Mucosa of rectum (tissue), 2 donors: Measurements from ENCODE around the gene NAXD.
"Not testable (repeated sequence)": the region's sequence is repeated elsewhere in the genome, so short reads cannot be mapped to it uniquely, and the experiment has no call there.

Source experiments
- H3K27ac ChIP-seq, 2 donors: one replicate each; pipeline ENCODE4 v1.7.0; 2013; ENCODE audit warnings: inconsistent platforms in 2 of 2, low read depth in 2 of 2, low read length in 2 of 2
- H3K27me3 ChIP-seq, 2 donors: one replicate each; pipeline ENCODE4 v1.7.0; 2013; ENCODE audit warnings: low read length in 2 of 2; ENCODE audit not compliant: control insufficient read depth in 2 of 2, insufficient read depth in 2 of 2
- H3K36me3 ChIP-seq, 2 donors: one replicate each; pipeline ENCODE4 v1.7.0; 2013; ENCODE audit warnings: low read length in 2 of 2; ENCODE audit not compliant: control insufficient read depth in 2 of 2, insufficient read depth in 2 of 2
- H3K4me1 ChIP-seq, 2 donors: one replicate each; pipeline ENCODE4 v1.7.0; 2013; ENCODE audit warnings: low read length in 2 of 2, mild to moderate bottlenecking in 1 of 2; ENCODE audit not compliant: control insufficient read depth in 2 of 2, insufficient read depth in 2 of 2
- H3K4me3 ChIP-seq, 2 donors: one replicate each; pipeline ENCODE4 v1.7.0; 2013; ENCODE audit warnings: low read length in 2 of 2
- H3K9ac ChIP-seq, 2 donors: one replicate each; pipeline ENCODE4 v1.7.0; 2013; ENCODE audit warnings: low read length in 2 of 2, low read depth in 1 of 2, mild to moderate bottlenecking in 1 of 2
- H3K9me3 ChIP-seq, 2 donors: one replicate each; pipeline ENCODE4 v1.7.0; 2013; ENCODE audit warnings: low read length in 2 of 2; ENCODE audit not compliant: control insufficient read depth in 2 of 2
- donor health status: healthy.
- donor health status: Normal muscosa, but diverticular disease.

NAXD gene

GRCh38 chr13:110627761-110628476, 12.6 kb downstream of the NAXD start:
- peaks cover 41 to 49% of the 10 kb centered on the region in 2 donors for H3K36me3 ChIP-seq
- H3K4me3 ChIP-seq, result no peak overlapping the region
- peaks cover 7 to 16% of the 10 kb centered on the region in 2 donors for H3K4me1 ChIP-seq
- no peak overlapping the region for H3K27ac ChIP-seq
- H3K27me3 ChIP-seq, result no peaks in the 10 kb centered on the region
- no peaks in the 10 kb centered on the region for H3K9me3 ChIP-seq
- H3K9ac ChIP-seq, result no peak overlapping the region

- peaks cover 7 to 16% of the 10 kb centered on the region in 2 donors for H3K4me1 ChIP-seq
- H3K27ac ChIP-seq, result peak overlapping the region in 1 of 2 donors; percentile 32
- H3K9ac ChIP-seq, result no peak overlapping the region
- no peaks in the 10 kb centered on the region for H3K9me3 ChIP-seq
- no peak overlapping the region for H3K4me3 ChIP-seq
- peaks cover 40 to 44% of the 10 kb centered on the region in 2 donors for H3K36me3 ChIP-seq
- H3K27me3 ChIP-seq, result no peaks in the 10 kb centered on the region
Observed at GRCh38 chr13:110628477-110628793, 13.1 kb downstream of the NAXD start.

- Histone ChIP-seq H3K9me3 (no peaks in the 10 kb centered on the region), H3K4me1 (peaks cover 7 to 16% of the 10 kb centered on the region in 2 donors), H3K9ac (no peak overlapping the region), H3K27ac (peak overlapping the region in 1 of 2 donors; percentile 32), H3K4me3 (no peak overlapping the region), H3K27me3 (no peaks in the 10 kb centered on the region), H3K36me3 (peaks cover 40 to 45% of the 10 kb centered on the region in 2 donors)
Observed at GRCh38 chr13:110628952-110629701, 13.8 kb downstream of the NAXD start.

- Histone ChIP-seq H3K36me3 (peaks cover 45 to 48% of the 10 kb centered on the region in 2 donors), H3K9me3 (no peaks in the 10 kb centered on the region), H3K4me3 (no peak overlapping the region), H3K9ac (no peak overlapping the region), H3K4me1 (peaks cover 7 to 16% of the 10 kb centered on the region in 2 donors), H3K27me3 (no peaks in the 10 kb centered on the region), H3K27ac (no peak overlapping the region)
Observed at GRCh38 chr13:110629735-110630134, 14.4 kb downstream of the NAXD start.

GRCh38 chr13:110630566-110631119, 15.3 kb downstream of the NAXD start:
- Histone ChIP-seq H3K27me3 (no peaks in the 10 kb centered on the region), H3K4me3 (no peak overlapping the region), H3K9ac (no peak overlapping the region), H3K9me3 (no peaks in the 10 kb centered on the region), H3K4me1 (peaks cover 4 to 7% of the 10 kb centered on the region in 2 donors), H3K27ac (no peak overlapping the region), H3K36me3 (peaks cover 48 to 54% of the 10 kb centered on the region in 2 donors)

- not testable (repeated sequence) for H3K27ac ChIP-seq, H3K4me1 ChIP-seq, H3K9ac ChIP-seq, H3K27me3 ChIP-seq, H3K9me3 ChIP-seq, H3K4me3 ChIP-seq
- H3K36me3 ChIP-seq, result peaks cover 63 to 66% of the 10 kb centered on the region in 2 donors
Observed at GRCh38 chr13:110632255-110632654, 16.9 kb downstream of the NAXD start.

GRCh38 chr13:110633776-110634175, 18.4 kb downstream of the NAXD start:
- Histone ChIP-seq H3K36me3 (peaks cover 61 to 63% of the 10 kb centered on the region in 2 donors), H3K27ac (no peak overlapping the region), H3K4me3 (no peak overlapping the region), H3K4me1 (no peaks in the 10 kb centered on the region), H3K27me3 (no peaks in the 10 kb centered on the region), H3K9me3 (no peaks in the 10 kb centered on the region), H3K9ac (no peak overlapping the region)

GRCh38 chr13:110634558-110634957, 19.2 kb downstream of the NAXD start:
- no peaks in the 10 kb centered on the region for H3K9me3 ChIP-seq
- no peak overlapping the region for H3K4me3 ChIP-seq
- peaks cover 61 to 64% of the 10 kb centered on the region in 2 donors for H3K36me3 ChIP-seq
- no peak overlapping the region for H3K27ac ChIP-seq
- H3K27me3 ChIP-seq, result no peaks in the 10 kb centered on the region
- H3K4me1 ChIP-seq, result no peaks in the 10 kb centered on the region
- no peak overlapping the region for H3K9ac ChIP-seq

- Histone ChIP-seq H3K4me1 (no peaks in the 10 kb centered on the region), H3K36me3 (peaks cover 63 to 67% of the 10 kb centered on the region in 2 donors), H3K27me3 (no peaks in the 10 kb centered on the region), H3K4me3 (no peak overlapping the region), H3K9ac (no peak overlapping the region), H3K9me3 (no peaks in the 10 kb centered on the region), H3K27ac (no peak overlapping the region)
Observed at GRCh38 chr13:110635405-110636002, 20.2 kb downstream of the NAXD start.

GRCh38 chr13:110636053-110636475, 20.7 kb downstream of the NAXD start:
- Histone ChIP-seq H3K27me3 (no peaks in the 10 kb centered on the region), H3K4me1 (no peaks in the 10 kb centered on the region), H3K4me3 (no peak overlapping the region), H3K36me3 (peaks cover 59 to 68% of the 10 kb centered on the region in 2 donors), H3K27ac (no peak overlapping the region), H3K9ac (no peak overlapping the region), H3K9me3 (no peaks in the 10 kb centered on the region)
